Uterus (tissue), 4 donors: ENCODE data around the gene RPS6KC1. TPM values are rescaled to one million over a fixed set of nuclear protein-coding genes. Genes with fewer than 3 reads are reported as not detected.
"Not testable (repeated sequence)": the region's sequence is repeated elsewhere in the genome, so short reads cannot be mapped to it uniquely, and the experiment has no call there.

Source experiments
- DNase-seq, 2 donors: peaks; one replicate each; pipeline ENCODE4 v3.0.0-alpha.2; 2019 to 2020
- H3K27ac ChIP-seq, 2 donors: fragments of 200-600 bp; sonication (generic); 1 replicate in 1 of 2; 2 replicates in 1 of 2; pipeline ENCODE4 v1.5.1; 2016 to 2018
- H3K27me3 ChIP-seq, 2 donors: fragments of 200-600 bp; sonication (generic); one replicate each; pipeline ENCODE4 v1.5.1; 2018 to 2019; ENCODE audit warnings: control low read depth in 1 of 2
- H3K36me3 ChIP-seq, 2 donors: fragments of 200-600 bp; sonication (generic); one replicate each; pipeline ENCODE4 v1.5.1; 2019; ENCODE audit warnings: control low read depth in 1 of 2
- H3K4me1 ChIP-seq, 2 donors: fragments of 200-600 bp; sonication (generic); one replicate each; pipeline ENCODE4 v1.5.1; 2018 to 2019; ENCODE audit warnings: control low read depth in 1 of 2
- H3K4me3 ChIP-seq, 2 donors: fragments of 200-600 bp; sonication (generic); 1 replicate in 1 of 2; 2 replicates in 1 of 2; pipeline ENCODE4 v1.5.1; 2018 to 2019; ENCODE audit warnings: mild to moderate bottlenecking in 1 of 2
- H3K9me3 ChIP-seq, 2 donors: fragments of 200-600 bp; sonication (generic); one replicate each; pipeline ENCODE4 v1.5.1; 2019; ENCODE audit warnings: control low read depth in 1 of 2
- POLR2A ChIP-seq, 2 donors: fragments of 450-650 bp; IDR thresholded peaks; one replicate each; pipeline ENCODE4 v1.6.1; 2016; ENCODE audit warnings: antibody characterized with exemption in 2 of 2, mild to moderate bottlenecking in 1 of 2, moderate library complexity in 1 of 2
- intact Hi-C: fragments of 100-400 bp; cut with DNase I; formaldehyde crosslinking; loops from one replicate; pipeline ENCODE4 v1.15.1; 2023; ENCODE audit warnings: low total_unique reads
- total RNA-seq, 4 donors: library from RNA; depleted of rRNA in 3 of 4; stranded (reverse); fragments of >200 nt in 3 of 4; gene quantifications; one replicate each; pipeline versions ENCODE4 v1.1.0 to v1.2.4, GENCODE V29; 2014 to 2023
- TF ChIP-seq, protein P1 (sequence below), 4 experiments: fragments of 200-600 bp in 2 of 4; fragments of 450-650 bp in 2 of 4; sonication (generic) in 2 of 4; IDR thresholded peaks; one replicate each; pipeline ENCODE4 v1.5.1; 2016 to 2019; ENCODE audit warnings: antibody characterized with exemption in 4 of 4, mild to moderate bottlenecking in 2 of 4, moderate library complexity in 1 of 4
- donor health status: DM: yes; HTN: yes; CAD: no.

RPS6KC1 gene
- total RNA-seq, 4 donors from 2014 or later = 9.2 to 64.2 (median 22.3) TPM

DNA sequence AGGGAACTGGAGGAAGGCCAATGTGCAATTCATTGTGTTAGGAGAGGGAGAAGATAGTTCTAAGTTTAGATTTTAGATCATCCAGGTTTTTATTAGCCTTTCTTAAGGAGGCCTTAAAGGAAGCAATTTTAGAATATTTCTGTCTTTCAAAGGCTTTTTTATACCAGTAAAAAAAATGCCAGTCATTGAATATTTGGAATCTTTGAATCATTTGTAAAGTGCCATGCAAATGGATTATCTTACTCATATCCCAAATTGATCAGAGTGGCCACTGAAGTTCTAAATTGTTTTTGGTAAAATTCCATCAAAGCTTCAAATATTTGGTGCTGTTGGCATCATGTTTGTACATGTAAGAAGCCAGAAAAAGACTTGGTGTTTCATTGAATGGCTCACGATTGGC is 244.8 kb downstream of the RPS6KC1 start:
- Histone ChIP-seq H3K36me3 (no peaks in the 10 kb centered on the region), H3K4me1 (no peaks in the 10 kb centered on the region), H3K27me3 (no peaks in the 10 kb centered on the region), H3K27ac (no peak overlapping the region), H3K4me3 (no peak overlapping the region), H3K9me3 (no peaks in the 10 kb centered on the region)
- no peak for DNase-seq
- intact Hi-C loops = no loop called here
- TF ChIP-seq, protein P1, sequence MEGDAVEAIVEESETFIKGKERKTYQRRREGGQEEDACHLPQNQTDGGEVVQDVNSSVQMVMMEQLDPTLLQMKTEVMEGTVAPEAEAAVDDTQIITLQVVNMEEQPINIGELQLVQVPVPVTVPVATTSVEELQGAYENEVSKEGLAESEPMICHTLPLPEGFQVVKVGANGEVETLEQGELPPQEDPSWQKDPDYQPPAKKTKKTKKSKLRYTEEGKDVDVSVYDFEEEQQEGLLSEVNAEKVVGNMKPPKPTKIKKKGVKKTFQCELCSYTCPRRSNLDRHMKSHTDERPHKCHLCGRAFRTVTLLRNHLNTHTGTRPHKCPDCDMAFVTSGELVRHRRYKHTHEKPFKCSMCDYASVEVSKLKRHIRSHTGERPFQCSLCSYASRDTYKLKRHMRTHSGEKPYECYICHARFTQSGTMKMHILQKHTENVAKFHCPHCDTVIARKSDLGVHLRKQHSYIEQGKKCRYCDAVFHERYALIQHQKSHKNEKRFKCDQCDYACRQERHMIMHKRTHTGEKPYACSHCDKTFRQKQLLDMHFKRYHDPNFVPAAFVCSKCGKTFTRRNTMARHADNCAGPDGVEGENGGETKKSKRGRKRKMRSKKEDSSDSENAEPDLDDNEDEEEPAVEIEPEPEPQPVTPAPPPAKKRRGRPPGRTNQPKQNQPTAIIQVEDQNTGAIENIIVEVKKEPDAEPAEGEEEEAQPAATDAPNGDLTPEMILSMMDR (IDR thresholded peaks at IDR 0.05) = no peak
- TF ChIP-seq POLR2A (IDR thresholded peaks at IDR 0.05) = no peak

DNA sequence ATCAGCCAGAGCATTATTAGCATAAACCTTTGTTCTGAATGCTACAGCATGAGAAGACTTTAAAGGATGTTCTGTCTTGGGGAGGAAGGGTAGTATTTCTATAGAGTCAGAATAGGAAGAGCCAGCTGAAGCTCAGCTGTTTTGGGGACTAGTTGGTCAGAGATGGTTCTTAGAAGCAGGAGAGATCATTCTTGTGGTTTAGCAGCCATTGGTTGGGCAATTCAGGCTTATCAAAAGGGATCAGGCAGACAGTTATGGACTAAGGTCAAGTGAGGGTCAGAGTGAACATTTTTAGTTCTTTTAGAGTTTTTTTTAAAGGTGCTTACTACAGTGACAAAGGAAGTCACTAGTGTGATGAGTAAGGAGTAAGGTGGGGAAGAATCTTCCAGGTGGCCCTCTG is 245.5 kb downstream of the RPS6KC1 start:
- no peak for DNase-seq
- TF ChIP-seq, protein P1 (IDR thresholded peaks at IDR 0.05) = no peak
- TF ChIP-seq POLR2A (IDR thresholded peaks at IDR 0.05) = no peak
- Histone ChIP-seq H3K4me1 (no peaks in the 10 kb centered on the region), H3K4me3 (no peak overlapping the region), H3K27me3 (no peaks in the 10 kb centered on the region), H3K27ac (no peak overlapping the region), H3K9me3 (no peaks in the 10 kb centered on the region), H3K36me3 (no peaks in the 10 kb centered on the region)
- intact Hi-C loops = no loop called here

DNA sequence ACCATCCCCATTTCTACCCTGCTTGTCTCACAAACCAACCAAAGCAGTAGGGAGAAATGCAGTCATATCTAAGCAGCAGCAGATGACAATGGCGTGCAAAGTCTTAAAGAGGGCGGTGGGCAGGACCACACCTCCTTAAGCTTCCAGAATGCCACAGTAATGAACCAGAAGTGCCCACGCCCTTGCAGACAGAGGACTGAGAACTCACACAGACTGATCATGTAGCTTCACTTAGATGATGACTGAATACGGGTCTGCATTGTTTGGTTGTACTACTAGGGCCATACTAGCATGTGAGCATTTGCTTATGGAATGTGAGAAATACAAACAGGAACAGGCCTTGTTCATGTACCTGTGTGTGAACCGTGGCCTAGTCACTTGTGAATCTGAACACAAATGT is 246.0 kb downstream of the RPS6KC1 start:
- H3K36me3 ChIP-seq = no peaks in the 10 kb centered on the region
- intact Hi-C loops = no loop called here
- no peaks in the 10 kb centered on the region for H3K9me3 ChIP-seq
- no peak overlapping the region for H3K27ac ChIP-seq
- H3K27me3 ChIP-seq = no peaks in the 10 kb centered on the region
- no peak overlapping the region for H3K4me3 ChIP-seq
- TF ChIP-seq, protein P1 (IDR thresholded peaks at IDR 0.05) = no peak
- no peak for TF ChIP-seq POLR2A (IDR thresholded peaks at IDR 0.05)
- no peak for DNase-seq
- H3K4me1 ChIP-seq = no peaks in the 10 kb centered on the region

DNA sequence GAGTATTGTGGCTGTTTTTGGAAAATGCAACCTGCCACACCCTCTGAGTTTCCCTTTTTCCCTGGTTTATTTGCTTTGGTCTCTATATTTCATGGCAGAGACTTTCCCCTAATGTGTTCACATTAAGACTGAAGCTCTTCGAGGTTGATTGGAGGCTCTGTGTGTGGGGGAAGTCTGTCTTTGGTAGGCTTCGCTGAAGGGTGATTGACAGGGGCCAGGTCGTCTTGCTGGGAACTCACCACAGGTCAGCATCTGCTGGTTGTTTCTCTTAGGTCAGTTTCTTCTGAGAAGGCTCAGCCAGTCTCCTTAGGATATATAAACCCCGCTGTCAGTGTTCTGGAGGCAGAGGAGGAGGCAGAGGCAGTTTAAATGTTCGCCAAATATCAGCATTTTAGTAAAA is 249.4 kb downstream of the RPS6KC1 start:
- no peaks in the 10 kb centered on the region for H3K4me1 ChIP-seq
- H3K27ac ChIP-seq = no peak overlapping the region
- intact Hi-C loops = no loop called here
- no peak overlapping the region for H3K4me3 ChIP-seq
- no peaks in the 10 kb centered on the region for H3K27me3 ChIP-seq
- no peak for DNase-seq
- H3K9me3 ChIP-seq = no peaks in the 10 kb centered on the region
- TF ChIP-seq POLR2A (IDR thresholded peaks at IDR 0.05) = no peak
- TF ChIP-seq, protein P1 (IDR thresholded peaks at IDR 0.05) = no peak
- H3K36me3 ChIP-seq = no peaks in the 10 kb centered on the region

DNA sequence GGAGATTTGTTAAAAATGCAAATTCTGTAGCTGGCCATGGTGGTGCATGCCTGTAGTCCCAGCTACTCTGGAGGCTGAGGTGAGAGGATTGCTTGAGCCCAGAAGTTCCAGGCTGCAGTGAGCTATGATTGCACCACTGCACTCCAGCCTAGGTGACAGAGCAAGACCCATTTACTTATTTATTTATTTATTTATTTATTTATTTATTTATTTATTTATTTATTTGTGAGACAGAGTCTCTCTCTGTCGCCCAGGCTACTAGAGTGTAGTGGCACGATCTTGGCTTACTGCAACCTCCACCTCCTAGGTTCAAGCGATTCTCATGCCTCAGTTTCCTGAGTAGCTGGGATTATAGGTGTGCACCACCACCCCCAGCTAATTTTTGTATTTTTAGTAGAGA is 250.5 kb downstream of the RPS6KC1 start:
- H3K4me1 ChIP-seq, H3K4me3 ChIP-seq, H3K36me3 ChIP-seq, DNase-seq, H3K9me3 ChIP-seq, H3K27me3 ChIP-seq, intact Hi-C loops, H3K27ac ChIP-seq: not testable (repeated sequence)

DNA sequence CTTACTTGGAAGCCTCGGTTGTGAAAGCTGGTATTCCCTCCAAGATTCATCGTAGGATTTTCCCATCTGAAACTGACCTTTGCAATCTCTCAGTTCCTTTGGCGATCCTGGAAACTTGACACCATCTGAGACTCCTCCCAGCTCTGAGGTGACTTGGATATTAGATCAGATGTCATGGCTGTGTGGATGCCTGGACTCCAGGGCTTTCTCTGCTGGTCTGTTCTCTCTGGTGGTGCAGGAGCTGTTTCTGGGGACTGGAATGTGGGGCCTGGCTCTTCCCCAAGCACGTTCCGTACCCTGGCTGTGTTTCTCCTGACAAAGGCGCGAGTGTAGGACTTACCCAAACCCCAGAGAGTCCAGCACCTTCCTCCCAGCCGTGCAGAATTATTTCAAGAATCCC is 252.2 kb downstream of the RPS6KC1 start:
- Histone ChIP-seq H3K9me3 (no peaks in the 10 kb centered on the region), H3K4me1 (no peaks in the 10 kb centered on the region), H3K36me3 (no peaks in the 10 kb centered on the region), H3K27ac (no peak overlapping the region), H3K4me3 (no peak overlapping the region), H3K27me3 (no peaks in the 10 kb centered on the region)
- intact Hi-C loops = no loop called here
- TF ChIP-seq, protein P1 (IDR thresholded peaks at IDR 0.05) = no peak
- TF ChIP-seq POLR2A (IDR thresholded peaks at IDR 0.05) = no peak
- DNase-seq = no peak
